Measurements from ENCODE around the gene RANBP1. TPM values are rescaled to one million over a fixed set of nuclear protein-coding genes. Genes with fewer than 3 reads are reported as not detected.
A peak's percentile ranks its signal among the peaks of the same experiment; 100 is the strongest.

Gene RANBP1
- total and polyA plus RNA-seq, 9 of the 15 experiments (the other 6 are each of a cell fraction or from before 2014, with no cell fraction given), result 162 to 2,891 (median 1,289) TPM

- TF ChIP-seq ZNF318 (IDR thresholded peaks at IDR 0.05; ENCODE audit: borderline replicate concordance in 1 of 2, low read depth in 1 of 2), result no peak
- no peak for TF ChIP-seq NCOA1 (IDR thresholded peaks at IDR 0.05; ENCODE audit: low read depth)
- no peak for TF ChIP-seq NFRKB (IDR thresholded peaks at IDR 0.05; ENCODE audit: low read depth)
- TF ChIP-seq ZFP1 (CRISPR knock-in tag; IDR thresholded peaks at IDR 0.05), result no peak
- TF ChIP-seq ARID3A (IDR thresholded peaks at IDR 0.05; ENCODE audit: borderline replicate concordance, low read depth, low read length), result no peak
- no peak for TF ChIP-seq ZBTB43 (CRISPR knock-in tag; IDR thresholded peaks at IDR 0.05)
- peak in 1 of 2 experiments; percentile 83; a peak in 1 of 4 replicates for TF ChIP-seq MLX (CRISPR knock-in tag; conservative IDR thresholded peaks at IDR 0.05)
- TF ChIP-seq NCOA6 (IDR thresholded peaks at IDR 0.05), result no peak
- no peak for TF ChIP-seq TCFL5 (CRISPR knock-in tag; conservative IDR thresholded peaks at IDR 0.05)
- no peak for TF ChIP-seq NFATC3 (IDR thresholded peaks at IDR 0.05)
- no peak for TF ChIP-seq DACH1 (IDR thresholded peaks at IDR 0.05; ENCODE audit: partially characterized antibody)
- TF ChIP-seq GTF2E2 (tag; IDR thresholded peaks at IDR 0.05), result no peak
Observed at GRCh38 chr22:20131859-20132685, 16.2 kb downstream of the RANBP1 start (continued).

All from K562 (cell line).